8988T (cell line): Measurements from ENCODE around the gene CEP68.

ENCODE experiments used
- DNase-seq: peaks from one replicate; pipeline ENCODE4 v3.0.0; 2011

The CEP68 gene

DNA sequence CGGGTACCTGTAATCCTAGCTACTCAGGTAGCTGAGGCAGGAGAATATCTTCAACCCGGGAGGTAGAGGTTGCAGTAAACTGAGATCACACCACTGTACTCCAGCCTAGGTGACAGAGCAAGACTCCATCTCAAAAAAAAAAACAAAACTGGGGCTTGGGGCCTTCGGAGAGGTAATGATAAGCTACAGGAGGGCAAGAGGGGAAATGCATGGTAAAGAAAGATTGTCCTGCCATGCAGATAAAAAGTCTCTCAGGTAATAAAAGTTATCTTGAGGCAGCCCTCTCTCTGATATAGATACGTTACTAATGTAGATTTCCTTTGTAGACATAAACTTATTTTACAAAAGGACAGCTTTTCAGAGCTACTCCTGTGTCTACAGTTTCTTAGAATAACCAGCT, 77.4 kb downstream of the CEP68 start:
- no peak for DNase-seq

GRCh38 chr2:65134158-65134557, 77.9 kb downstream of the CEP68 start:
- DNase-seq: no peak

DNA sequence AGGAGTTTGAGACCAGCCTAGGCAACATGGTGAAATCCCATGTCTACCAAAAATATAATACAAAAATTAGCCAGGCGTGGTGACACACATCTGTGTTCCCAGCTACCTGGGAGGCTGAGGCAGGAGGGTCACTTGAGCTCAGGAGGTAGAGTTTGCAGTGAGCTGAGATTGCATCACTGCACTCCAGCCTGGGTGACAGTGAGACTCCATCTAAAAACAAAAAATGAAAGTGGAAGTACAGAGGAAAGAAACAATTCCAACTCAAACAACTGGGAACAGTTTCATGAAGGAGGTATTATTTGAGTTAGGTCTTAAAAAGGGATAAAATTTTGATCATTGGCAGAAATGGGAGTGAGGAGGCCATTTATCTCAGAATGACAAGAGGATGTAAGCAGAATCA, 80.0 kb downstream of the CEP68 start:
- DNase-seq: no peak
